Activated naive CD4-positive, alpha-beta T cell treated with anti-CD3 and anti-CD28 coated beads, Interleukin-2, amount 10 ng/mL, durations not matched to agents 7 days and 5 days (primary cell): ENCODE results near the gene KRT33A.
"Not testable (repeated sequence)": the region's sequence is repeated elsewhere in the genome, so short reads cannot be mapped to it uniquely, and the experiment has no call there.

Experiments used
- CTCF ChIA-PET: fragments of 350-600 bp; sonication (Branson Sonifier 250); formaldehyde crosslinking; loops from one replicate; lab custom pipeline; 2021; ENCODE audit warnings: antibody characterized with exemption; lab: Charles Lee
- DNase-seq: peaks from one replicate; pipeline ENCODE4 v3.0.0-alpha.2; 2020
- H3K27ac Mint-ChIP-seq: one replicate; pipeline ENCODE4 v1.8.0; 2021; ENCODE audit warnings: mild to moderate bottlenecking, moderate library complexity, mixed read lengths
- H3K27me3 Mint-ChIP-seq: one replicate; pipeline ENCODE4 v1.8.0; 2021; ENCODE audit warnings: mild to moderate bottlenecking, mixed read lengths
- H3K36me3 Mint-ChIP-seq: one replicate; pipeline ENCODE4 v1.8.0; 2021; ENCODE audit warnings: mixed read lengths
- H3K4me1 Mint-ChIP-seq: one replicate; pipeline ENCODE4 v1.8.0; 2021; ENCODE audit warnings: mixed read lengths
- H3K4me3 Mint-ChIP-seq: one replicate; pipeline ENCODE4 v1.8.0; 2021; ENCODE audit warnings: mild to moderate bottlenecking, moderate library complexity, mixed read lengths
- H3K9me3 Mint-ChIP-seq: one replicate; pipeline ENCODE4 v1.8.0; 2021; ENCODE audit warnings: mixed read lengths

The KRT33A gene

DNA sequence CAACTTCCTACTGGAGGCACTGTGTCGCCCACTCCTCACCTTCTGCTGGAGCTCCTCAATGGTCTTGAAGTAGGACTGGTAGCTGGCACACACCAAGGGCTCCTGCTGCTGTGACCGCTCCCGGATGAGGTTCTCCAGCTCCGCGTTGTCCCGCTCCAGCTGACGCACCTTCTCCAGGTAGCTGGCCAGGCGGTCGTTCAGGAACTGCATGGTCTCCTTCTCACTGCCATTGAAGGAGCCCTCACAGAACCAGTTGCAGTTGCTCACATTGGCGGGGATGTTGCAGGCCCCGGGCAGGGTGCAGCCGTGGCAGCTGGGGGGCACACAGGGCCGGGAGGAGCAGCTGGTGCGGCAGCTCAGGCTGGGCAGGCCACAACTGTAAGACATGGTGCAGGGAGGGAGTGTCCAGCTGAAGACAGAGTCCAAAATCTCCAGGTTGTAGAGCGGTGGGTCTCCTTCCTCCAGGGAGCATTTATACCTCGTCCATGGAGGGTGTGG is at the start of gene KRT33A:
KRT33A (minus strand) TSS at position 448 of the 498 bp plus-strand sequence; CDS start at position 387, 61 bp downstream.
- H3K36me3 Mint-ChIP-seq, H3K9me3 Mint-ChIP-seq, H3K4me3 Mint-ChIP-seq, CTCF ChIA-PET, H3K4me1 Mint-ChIP-seq, DNase-seq, H3K27ac Mint-ChIP-seq: not testable (repeated sequence)
- peaks cover 21% of the 10 kb centered on the region for H3K27me3 Mint-ChIP-seq

DNA sequence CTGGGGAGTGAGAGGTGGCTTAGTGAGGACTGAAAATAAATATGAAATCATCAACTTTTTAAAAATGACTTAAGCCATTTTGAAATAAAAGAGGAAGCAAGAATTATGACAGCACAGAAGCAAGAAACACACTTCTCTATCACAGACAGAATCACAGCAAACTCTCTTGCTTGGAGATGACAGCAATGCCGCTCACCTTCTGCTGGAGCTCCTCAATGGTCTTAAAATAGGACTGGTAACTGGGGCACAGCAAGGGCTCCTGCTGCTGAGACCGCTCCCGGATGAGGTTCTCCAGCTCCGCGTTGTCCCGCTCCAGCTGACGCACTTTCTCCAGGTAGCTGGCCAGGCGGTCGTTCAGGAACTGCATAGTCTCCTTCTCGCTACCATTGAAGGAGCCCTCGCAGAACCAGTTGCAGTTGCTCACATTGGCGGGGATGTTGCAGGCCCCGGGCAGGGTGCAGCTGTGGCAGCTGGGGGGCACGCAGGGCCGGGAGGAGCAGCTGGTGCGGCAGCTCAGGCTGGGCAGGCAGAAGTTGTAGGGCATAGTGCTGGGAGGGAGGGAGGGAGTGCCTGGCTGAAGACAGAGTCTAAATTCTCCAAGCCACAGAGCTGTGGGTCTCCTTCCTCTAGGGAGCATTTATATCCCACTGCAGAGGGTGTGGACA is 46.5 kb upstream of the KRT33A start, which contains the start of gene KRT31:
KRT31 (minus strand) TSS at position 613 of the 665 bp plus-strand sequence; CDS start at position 544, 69 bp downstream.
- H3K36me3 Mint-ChIP-seq: no peaks in the 10 kb centered on the region
- no peak for DNase-seq
- H3K4me3 Mint-ChIP-seq: no peak within 1 kb of the TSS
- no peaks in the 10 kb centered on the region for H3K4me1 Mint-ChIP-seq
- no peaks in the 10 kb centered on the region for H3K9me3 Mint-ChIP-seq
- peaks cover 16% of the 10 kb centered on the region for H3K27me3 Mint-ChIP-seq
- CTCF ChIA-PET: no interaction called here
- no peak within 1 kb of the TSS for H3K27ac Mint-ChIP-seq

DNA sequence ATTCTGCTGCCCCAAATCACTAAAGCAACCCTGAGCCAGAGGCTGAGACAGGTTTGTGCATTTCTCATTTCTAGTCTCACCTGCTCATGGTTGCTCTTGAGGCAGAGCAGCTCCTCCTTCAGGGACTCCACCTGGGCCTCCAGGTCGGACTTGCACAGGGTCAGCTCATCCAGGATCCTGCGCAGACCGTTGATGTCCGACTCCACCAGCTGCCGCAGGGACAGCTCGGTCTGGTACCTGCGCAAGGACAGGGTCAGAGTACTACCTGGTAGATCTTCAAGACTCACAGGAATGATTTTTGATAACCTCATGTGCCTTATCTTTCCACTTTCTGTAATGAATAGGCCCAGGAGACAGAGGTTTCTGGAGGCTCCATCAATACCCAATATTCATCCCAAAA is 45.7 kb upstream of the KRT33A start:
- H3K4me1 Mint-ChIP-seq: no peaks in the 10 kb centered on the region
- DNase-seq: no peak
- H3K36me3 Mint-ChIP-seq: no peaks in the 10 kb centered on the region
- peaks cover 16% of the 10 kb centered on the region for H3K27me3 Mint-ChIP-seq
- no peaks in the 10 kb centered on the region for H3K9me3 Mint-ChIP-seq
- CTCF ChIA-PET: no interaction called here
- no peak overlapping the region for H3K27ac Mint-ChIP-seq
- H3K4me3 Mint-ChIP-seq: no peak overlapping the region

DNA sequence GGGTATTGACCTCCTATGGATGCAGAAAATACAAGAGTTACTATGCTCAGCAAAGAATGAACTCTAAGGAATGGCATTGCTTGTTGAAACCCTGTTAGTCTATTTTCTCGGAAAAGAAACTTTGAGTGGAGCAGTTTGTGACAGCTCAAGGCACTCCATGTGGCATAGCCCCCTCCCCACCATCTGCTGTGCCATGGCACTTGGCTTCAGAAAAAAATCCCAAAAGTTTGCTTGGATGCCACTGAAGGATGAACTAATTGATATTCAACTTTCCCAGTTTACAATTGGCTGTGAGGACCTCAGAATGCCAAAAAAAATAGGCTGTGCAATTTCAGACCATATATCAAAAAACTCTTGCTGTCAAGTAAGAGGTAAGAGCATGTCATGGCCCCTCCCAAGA is 45.0 kb upstream of the KRT33A start:
- Mint-ChIP-seq H3K4me1 (no peaks in the 10 kb centered on the region), H3K4me3 (no peak overlapping the region), H3K27me3 (peaks cover 16% of the 10 kb centered on the region), H3K9me3 (no peaks in the 10 kb centered on the region), H3K27ac (no peak overlapping the region), H3K36me3 (no peaks in the 10 kb centered on the region)
- DNase-seq: no peak
- CTCF ChIA-PET: no interaction called here

DNA sequence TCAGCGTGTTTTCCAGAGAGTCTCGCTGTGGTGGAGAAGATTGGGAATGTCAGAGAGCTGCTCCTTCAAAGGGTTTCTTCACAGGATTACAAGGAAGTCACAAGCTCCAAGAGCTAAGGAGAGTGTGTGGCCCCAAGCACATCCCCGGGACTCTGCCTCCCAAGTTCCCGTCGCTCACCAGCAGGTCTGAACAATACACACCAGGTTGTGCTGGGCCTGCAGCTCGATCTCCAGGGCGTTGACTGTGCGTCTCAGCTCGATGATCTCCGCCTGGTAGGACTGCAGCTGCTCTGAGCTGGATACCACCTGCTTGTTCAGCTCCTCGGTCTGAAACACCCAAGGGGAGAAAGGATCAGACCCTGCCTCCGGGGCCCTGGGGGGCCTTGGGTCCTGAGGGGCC is 44.4 kb upstream of the KRT33A start:
- H3K27me3 Mint-ChIP-seq: peaks cover 10% of the 10 kb centered on the region
- H3K4me3 Mint-ChIP-seq, H3K27ac Mint-ChIP-seq, H3K4me1 Mint-ChIP-seq, H3K9me3 Mint-ChIP-seq, CTCF ChIA-PET, DNase-seq, H3K36me3 Mint-ChIP-seq: not testable (repeated sequence)

DNA sequence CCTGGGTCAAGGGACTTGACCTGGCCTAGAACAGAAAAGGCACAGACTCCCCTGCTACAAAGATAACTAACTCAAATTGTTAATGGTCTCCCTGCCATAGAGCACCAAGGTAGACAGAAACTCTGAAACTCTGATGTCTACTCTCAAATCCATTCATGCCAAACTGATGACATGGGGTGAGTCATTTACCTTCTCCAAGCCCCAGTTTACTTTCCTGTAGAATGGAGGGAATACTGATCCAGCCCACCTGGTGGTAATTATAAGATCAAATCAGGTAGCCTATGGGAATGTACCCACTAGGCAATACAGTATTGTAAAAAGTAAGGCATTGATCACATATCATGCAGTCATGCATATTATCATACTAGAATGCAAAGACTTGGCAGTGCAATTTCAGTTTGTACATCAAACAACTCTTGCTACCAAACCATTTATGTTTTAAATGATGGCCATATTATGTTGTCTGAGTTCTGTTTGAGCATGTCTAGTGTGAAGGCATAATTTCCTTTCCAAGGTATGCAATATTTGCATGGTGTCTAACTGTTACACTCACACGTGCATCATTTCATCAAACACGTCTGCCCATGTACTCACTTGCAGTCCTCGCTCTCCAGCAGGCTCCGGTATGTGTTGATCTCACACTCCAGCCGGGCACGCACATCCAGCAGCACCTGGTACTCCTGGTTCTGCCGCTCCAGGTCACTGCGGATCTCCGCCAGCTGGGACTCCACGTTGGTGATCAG is 43.8 kb upstream of the KRT33A start:
- CTCF ChIA-PET: no interaction called here
- no peaks in the 10 kb centered on the region for H3K4me1 Mint-ChIP-seq
- peaks cover 8% of the 10 kb centered on the region for H3K27me3 Mint-ChIP-seq
- no peak for DNase-seq
- no peak overlapping the region for H3K4me3 Mint-ChIP-seq
- H3K36me3 Mint-ChIP-seq: no peaks in the 10 kb centered on the region
- H3K27ac Mint-ChIP-seq: no peak overlapping the region
- H3K9me3 Mint-ChIP-seq: no peaks in the 10 kb centered on the region

DNA sequence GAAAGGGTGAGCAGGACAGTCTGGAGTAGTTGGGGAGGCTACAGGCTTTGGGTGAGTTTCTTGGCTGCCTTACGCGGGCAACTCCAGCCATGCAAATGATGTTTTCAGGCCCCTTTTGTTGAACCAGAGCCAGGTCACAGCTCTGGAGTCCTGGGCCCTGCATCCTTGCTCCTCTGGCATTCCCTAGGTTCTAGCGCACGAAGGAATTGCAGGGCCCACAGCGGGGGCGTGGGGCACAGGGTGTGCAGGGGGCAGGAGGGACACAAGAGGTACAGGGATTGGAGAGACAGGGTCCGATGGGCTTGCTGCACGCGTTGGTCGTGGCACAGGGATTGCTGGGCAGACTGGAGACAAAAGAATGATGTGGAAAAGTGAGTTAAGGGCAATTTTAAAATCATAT is 43.2 kb upstream of the KRT33A start:
- no peak for DNase-seq
- no peak overlapping the region for H3K4me3 Mint-ChIP-seq
- peaks cover 11% of the 10 kb centered on the region for H3K27me3 Mint-ChIP-seq
- no peaks in the 10 kb centered on the region for H3K36me3 Mint-ChIP-seq
- no peaks in the 10 kb centered on the region for H3K4me1 Mint-ChIP-seq
- CTCF ChIA-PET: no interaction called here
- H3K27ac Mint-ChIP-seq: no peak overlapping the region
- no peaks in the 10 kb centered on the region for H3K9me3 Mint-ChIP-seq

DNA sequence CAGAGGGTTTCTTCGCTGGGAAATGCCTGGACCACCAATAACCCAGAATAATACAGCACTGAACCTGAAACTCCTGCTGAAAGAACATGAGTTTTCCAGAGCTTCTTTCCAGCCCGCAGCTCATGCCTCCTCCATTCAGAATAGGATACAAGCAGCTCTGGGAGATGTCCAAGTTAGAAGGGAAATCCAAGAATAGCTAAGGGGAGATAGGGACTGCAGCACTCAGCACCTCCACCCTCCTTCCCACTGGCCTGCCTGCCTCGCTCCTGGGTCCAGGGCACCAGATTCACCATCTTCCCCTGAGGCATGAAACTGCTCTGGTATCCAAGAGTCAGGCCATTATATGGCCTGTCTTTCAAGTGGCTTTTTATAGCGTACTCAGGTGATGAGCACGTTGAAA is 42.7 kb upstream of the KRT33A start:
- Mint-ChIP-seq H3K27me3 (peaks cover 11% of the 10 kb centered on the region), H3K4me3 (no peak overlapping the region)

DNA sequence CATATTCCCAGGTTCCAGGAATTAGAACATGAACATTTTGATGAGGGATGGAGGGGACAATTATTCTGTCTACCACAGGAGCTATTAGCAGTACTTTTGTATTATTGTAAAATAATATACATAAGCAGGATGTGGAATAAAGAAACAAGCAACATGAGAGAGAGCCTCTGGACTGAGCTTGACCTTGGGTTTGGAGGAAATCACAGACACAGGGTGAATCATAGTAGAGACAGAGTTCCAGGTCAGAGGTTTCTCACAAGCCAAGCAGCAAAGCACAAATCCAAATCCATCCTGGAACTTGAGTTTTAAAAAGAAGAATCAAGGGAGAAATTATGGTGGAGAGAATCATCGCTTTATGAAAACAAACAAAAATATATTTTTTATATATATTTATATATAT is 41.6 kb upstream of the KRT33A start:
- Mint-ChIP-seq H3K9me3 (peaks cover 4% of the 10 kb centered on the region), H3K36me3 (peaks cover 1% of the 10 kb centered on the region), H3K4me3 (no peak overlapping the region), H3K27me3 (peaks cover 17% of the 10 kb centered on the region), H3K4me1 (no peaks in the 10 kb centered on the region), H3K27ac (no peak overlapping the region)
- no peak for DNase-seq
- CTCF ChIA-PET: no interaction called here

More for the DNA sequence above, 42.7 kb upstream of the KRT33A start:
- CTCF ChIA-PET: no interaction called here
- H3K9me3 Mint-ChIP-seq: no peaks in the 10 kb centered on the region
- H3K4me1 Mint-ChIP-seq: no peaks in the 10 kb centered on the region
- H3K36me3 Mint-ChIP-seq: no peaks in the 10 kb centered on the region
- DNase-seq: no peak
- no peak overlapping the region for H3K27ac Mint-ChIP-seq

DNA sequence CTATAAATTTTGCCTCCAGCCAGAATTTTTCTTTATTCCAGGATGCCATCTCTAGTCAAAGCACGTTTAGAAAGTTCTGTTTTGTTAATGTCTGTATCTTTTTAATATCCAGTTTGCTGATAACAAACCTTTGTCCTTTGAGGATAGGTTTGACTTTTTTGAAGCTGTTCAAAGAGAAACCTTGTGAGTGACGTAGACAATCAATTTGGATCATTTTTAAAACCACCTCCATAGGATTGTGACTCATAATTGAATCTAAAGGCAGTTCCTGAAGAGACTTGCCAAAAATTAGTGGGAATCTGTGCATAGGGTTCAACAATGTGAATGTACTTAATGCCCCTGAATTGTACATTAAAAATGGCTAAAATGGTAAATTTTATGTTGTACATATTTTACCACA is 40.9 kb upstream of the KRT33A start:
- Mint-ChIP-seq H3K36me3 (peaks cover 1% of the 10 kb centered on the region), H3K9me3 (peaks cover 8% of the 10 kb centered on the region), H3K4me3 (no peak overlapping the region), H3K27me3 (peaks cover 17% of the 10 kb centered on the region), H3K27ac (no peak overlapping the region), H3K4me1 (no peaks in the 10 kb centered on the region)
- CTCF ChIA-PET: no interaction called here
- no peak for DNase-seq

DNA sequence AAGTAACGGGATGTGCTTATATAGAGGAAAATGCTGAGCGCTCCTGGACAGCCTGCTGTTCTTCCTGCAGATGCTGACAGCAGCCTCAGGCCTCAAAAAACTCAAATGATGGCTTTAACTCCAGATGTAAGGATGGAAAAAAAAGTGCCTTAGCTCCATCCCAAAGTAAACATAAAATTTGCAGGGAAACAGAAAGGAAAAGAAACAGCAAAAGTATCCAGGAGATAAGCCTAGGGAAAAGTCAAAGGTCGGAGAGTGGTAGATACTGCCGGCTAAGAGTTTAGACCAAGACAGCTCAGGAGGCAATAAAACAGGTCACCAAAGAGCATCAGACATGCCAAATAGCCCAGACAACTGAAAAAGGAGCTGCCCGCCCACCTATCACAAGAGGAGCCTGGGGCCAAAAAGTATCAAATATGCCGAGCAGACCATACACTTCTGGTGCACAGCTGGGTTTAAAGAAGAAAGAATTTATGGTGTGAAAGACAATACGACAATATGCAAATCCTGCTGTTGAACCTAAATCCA is 39.8 kb upstream of the KRT33A start:
- CTCF ChIA-PET: interaction anchor here (0.8 kb wide), 1 partner anchor 10 kb away, joined by 3 read pairs; no protein-coding TSS in a partner anchor
- Mint-ChIP-seq H3K36me3 (peaks cover 1% of the 10 kb centered on the region), H3K27ac (no peak overlapping the region), H3K4me3 (no peak overlapping the region), H3K4me1 (no peaks in the 10 kb centered on the region), H3K9me3 (peaks cover 11% of the 10 kb centered on the region), H3K27me3 (peaks cover 14% of the 10 kb centered on the region)
- DNase-seq: no peak

DNA sequence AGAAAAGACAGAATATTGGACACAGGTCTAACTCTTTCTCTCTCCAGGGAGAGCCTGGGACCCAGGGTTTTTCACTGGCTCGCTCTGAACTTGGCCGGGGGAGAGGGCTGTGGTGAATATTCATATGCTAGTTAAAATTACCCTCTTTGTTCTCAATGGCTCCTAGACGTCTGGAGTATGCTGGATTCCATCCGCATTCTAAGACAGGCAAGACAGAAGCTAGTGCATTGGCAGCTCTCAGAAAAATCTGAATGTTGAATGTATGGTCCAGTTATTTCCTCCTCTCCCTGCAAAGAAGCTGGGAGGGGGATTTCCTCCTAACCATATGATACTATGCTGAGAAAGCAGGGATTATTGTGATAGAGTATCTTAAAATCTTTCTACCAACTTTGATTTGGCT is 37.0 kb upstream of the KRT33A start:
- DNase-seq: no peak
- peaks cover 11% of the 10 kb centered on the region for H3K9me3 Mint-ChIP-seq
- CTCF ChIA-PET: no interaction called here
- H3K4me1 Mint-ChIP-seq: no peaks in the 10 kb centered on the region
- H3K27ac Mint-ChIP-seq: no peak overlapping the region
- H3K27me3 Mint-ChIP-seq: peaks cover 10% of the 10 kb centered on the region
- H3K4me3 Mint-ChIP-seq: no peak overlapping the region
- H3K36me3 Mint-ChIP-seq: peaks cover 1% of the 10 kb centered on the region

DNA sequence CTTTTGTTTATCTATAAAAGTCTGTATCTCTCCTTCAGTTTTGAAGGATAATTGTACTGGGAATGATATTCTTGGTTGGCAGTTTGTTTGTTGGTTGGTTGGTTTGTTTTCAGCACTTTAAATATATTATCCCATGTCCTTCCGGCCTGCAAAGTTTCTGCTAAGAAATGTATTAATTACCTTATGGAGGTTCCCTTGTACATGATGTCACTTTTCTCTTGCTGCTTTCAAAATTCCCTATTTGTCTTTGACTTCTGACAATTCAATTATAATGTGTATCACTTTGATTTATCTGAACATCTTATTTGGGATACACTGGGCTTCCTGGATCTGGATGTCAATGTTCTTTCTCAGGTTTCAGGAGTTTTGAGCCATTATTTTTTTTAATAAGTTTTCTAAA is 35.6 kb upstream of the KRT33A start:
- no peak for DNase-seq
- Mint-ChIP-seq H3K4me1 (no peaks in the 10 kb centered on the region), H3K27me3 (peaks cover 10% of the 10 kb centered on the region), H3K36me3 (peaks cover 1% of the 10 kb centered on the region), H3K27ac (no peak overlapping the region), H3K9me3 (peaks cover 11% of the 10 kb centered on the region), H3K4me3 (no peak overlapping the region)
- CTCF ChIA-PET: no interaction called here

DNA sequence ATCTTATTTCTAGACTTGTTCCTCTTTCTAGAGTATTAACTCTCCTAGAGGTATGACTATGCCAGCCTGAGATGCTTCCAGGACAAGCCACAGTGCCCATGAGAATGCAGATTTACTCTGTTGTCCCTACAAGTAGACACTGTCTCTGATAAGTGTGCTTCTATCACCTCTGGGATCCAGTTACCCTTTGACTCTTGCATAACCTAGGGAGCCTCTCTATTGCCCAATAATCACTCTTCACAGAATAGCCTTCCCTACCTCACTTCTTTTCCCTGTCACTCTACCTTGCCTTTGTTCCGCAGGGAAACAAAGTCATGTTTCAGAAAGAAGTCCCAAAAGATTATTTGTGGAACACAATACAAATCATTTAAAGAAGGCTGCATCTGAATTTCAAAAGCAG is 33.1 kb upstream of the KRT33A start:
- peaks cover 1% of the 10 kb centered on the region for H3K36me3 Mint-ChIP-seq
- no peak overlapping the region for H3K4me3 Mint-ChIP-seq
- no peaks in the 10 kb centered on the region for H3K4me1 Mint-ChIP-seq
- peaks cover 11% of the 10 kb centered on the region for H3K9me3 Mint-ChIP-seq
- CTCF ChIA-PET: no interaction called here
- H3K27me3 Mint-ChIP-seq: peaks cover 12% of the 10 kb centered on the region
- no peak for DNase-seq
- no peak overlapping the region for H3K27ac Mint-ChIP-seq

DNA sequence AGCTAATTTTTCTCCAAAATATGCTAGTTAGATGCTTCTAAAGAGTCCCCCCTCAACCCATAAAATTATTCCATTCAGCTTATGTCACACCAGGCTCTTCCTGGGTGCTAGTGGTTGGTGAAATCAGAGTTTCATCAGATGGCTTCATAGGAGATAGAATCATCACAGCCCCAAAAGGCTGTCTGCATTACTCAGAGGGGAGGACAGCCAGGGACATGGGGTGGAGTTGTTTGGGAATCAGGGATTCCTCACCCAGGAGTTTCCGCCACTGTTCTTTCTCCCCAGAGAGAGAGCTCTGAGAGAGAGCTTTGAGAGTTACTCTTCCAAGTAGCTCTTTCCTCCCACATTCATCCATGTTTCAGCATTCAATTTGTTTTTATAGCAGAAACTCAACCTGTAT is 31.8 kb upstream of the KRT33A start:
- CTCF ChIA-PET: no interaction called here
- DNase-seq: no peak
- H3K4me1 Mint-ChIP-seq: peaks cover 2% of the 10 kb centered on the region
- no peak overlapping the region for H3K27ac Mint-ChIP-seq
- no peaks in the 10 kb centered on the region for H3K36me3 Mint-ChIP-seq
- peaks cover 9% of the 10 kb centered on the region for H3K9me3 Mint-ChIP-seq
- peaks cover 8% of the 10 kb centered on the region for H3K27me3 Mint-ChIP-seq
- H3K4me3 Mint-ChIP-seq: no peak overlapping the region
